Stromal cell of bone marrow (primary cell): Measurements from ENCODE around the gene PCNX3.

Source experiments
- DNase-seq: peaks from one replicate; pipeline ENCODE4 v3.0.0-alpha.2; 2012; ENCODE audit warnings: low read depth

Gene PCNX3

DNA sequence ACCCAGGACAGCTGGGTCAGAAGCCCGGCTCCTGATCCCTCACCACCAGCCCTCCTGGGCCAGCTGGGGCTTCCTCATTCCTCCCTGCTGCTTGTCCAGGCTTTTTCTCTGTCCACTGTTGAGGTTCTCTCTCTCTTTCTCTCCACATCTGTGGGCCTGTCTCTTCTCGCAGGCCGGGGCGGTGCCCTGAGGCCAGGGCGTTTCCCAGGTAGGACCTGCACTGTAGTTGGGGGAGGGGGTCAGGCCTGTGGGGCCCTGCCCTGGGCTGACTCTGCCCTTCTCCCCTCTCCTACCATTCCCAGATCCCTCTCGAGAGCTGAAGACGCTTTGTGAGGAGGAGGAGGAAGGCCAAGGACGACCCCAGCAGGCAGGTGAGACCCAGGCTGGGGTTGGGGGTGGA is 34.8 kb upstream of the PCNX3 start:
- no peak for DNase-seq

DNA sequence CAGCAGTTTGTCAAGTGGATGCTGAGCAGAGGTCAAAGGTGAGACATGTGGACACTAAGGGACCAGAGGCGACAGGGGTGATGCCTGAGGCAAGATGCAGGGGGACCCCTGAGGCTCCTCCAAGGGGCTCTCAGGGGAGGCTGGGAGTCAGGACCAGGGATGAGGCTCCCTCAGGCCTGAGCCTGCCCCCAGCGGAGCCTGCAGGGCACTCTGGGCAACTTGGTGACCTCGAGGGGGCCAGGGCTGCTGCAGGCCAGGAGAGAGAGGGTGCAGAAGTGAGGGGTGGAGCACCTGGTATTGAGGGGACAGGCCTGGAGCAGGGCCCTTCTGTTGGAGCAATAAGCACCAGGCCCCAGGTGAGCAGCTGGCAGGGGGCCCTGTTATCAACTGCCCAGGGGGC is 33.6 kb upstream of the PCNX3 start:
- no peak for DNase-seq

DNA sequence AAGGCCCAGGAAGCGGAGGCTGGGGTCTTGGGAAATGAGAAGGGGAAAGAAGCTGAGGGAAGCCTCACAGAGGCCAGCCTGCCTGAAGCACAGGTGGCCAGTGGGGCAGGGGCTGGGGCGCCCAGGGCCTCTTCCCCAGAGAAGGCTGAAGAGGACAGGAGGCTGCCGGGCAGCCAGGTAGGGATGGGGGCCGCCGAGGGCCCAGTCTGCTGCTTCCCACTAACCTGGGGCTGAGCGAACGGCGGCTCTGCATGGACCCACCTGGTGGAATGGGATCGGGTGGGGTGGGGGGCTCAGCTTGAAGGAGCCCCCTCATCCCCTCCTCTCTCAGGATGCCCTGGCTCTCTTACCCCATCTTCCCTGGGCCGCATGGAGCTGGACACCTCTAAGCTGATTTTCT is 32.0 kb upstream of the PCNX3 start:
- no peak for DNase-seq

DNA sequence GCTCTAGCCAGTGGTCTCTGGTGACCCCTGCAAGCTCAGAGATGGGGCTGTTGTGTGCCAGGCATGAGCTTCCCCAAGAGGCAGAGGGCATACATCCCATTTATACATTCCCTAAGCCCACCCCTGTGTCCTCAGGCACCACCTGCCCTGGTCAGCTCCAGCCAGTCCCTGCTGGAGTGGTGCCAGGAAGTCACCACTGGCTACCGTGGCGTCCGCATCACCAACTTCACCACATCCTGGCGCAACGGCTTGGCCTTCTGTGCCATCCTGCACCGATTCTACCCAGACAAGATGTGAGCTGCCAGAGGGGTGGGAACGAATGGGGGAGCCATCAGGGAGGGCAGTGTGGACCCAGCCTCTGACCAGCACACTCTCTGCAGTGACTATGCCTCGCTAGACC is 31.5 kb upstream of the PCNX3 start:
- no peak for DNase-seq

- no peak for DNase-seq
Measured at GRCh38 chr11:65584723-65585171, 30.8 kb upstream of the PCNX3 start.

GRCh38 chr11:65585396-65586246 is 30.0 kb upstream of the PCNX3 start:
- DNase-seq = no peak

- DNase-seq = no peak
Measured at GRCh38 chr11:65586247-65586630, 29.3 kb upstream of the PCNX3 start.

- DNase-seq = no peak
Measured at GRCh38 chr11:65586676-65587075, 28.9 kb upstream of the PCNX3 start.

DNA sequence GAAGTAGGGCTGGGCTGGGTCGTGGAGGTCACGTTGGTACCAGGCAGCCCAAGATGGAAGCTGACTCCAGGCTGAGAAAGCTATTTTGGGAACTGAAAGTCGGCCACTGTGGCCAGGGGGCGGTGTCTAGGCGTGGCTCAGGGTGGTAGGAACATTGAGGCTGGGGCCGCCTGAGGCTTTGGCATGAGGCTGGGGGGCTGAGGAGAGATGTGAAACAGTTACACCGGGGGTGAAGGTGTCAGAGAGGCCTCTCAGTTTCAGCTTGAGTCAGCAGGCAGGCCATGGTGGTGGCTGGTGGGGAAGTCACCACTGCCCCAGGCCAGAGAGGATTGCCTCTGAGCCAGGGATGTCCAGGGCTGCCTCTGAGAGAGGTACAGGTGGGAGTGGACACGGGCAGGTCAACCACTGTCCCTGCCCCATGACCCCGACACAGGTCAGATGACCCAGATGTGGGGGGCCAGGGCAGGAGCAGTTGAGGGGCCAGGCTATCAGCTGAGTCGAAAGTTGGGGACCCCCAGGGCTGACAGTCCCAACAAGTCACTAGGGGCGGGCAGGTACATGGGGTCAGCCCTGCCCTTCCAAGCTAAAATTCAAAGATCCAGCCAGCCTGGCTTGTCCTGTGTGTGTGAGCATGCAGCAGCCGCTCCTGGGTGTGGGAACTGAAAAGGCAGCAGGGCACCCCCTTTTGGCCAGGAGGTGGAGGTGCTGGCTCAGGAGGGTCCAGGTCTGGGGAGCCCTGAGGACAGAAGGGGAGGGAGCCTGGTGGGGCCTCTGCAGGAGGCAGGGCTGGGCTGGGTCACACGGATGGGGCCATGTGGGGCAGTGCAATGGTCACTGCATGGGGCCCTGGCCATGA is 27.1 kb upstream of the PCNX3 start:
- DNase-seq = no peak

GRCh38 chr11:65589444-65590239 is 25.9 kb upstream of the PCNX3 start:
- DNase-seq = no peak

- DNase-seq = no peak
Measured at GRCh38 chr11:65590240-65590738, 25.3 kb upstream of the PCNX3 start.

DNA sequence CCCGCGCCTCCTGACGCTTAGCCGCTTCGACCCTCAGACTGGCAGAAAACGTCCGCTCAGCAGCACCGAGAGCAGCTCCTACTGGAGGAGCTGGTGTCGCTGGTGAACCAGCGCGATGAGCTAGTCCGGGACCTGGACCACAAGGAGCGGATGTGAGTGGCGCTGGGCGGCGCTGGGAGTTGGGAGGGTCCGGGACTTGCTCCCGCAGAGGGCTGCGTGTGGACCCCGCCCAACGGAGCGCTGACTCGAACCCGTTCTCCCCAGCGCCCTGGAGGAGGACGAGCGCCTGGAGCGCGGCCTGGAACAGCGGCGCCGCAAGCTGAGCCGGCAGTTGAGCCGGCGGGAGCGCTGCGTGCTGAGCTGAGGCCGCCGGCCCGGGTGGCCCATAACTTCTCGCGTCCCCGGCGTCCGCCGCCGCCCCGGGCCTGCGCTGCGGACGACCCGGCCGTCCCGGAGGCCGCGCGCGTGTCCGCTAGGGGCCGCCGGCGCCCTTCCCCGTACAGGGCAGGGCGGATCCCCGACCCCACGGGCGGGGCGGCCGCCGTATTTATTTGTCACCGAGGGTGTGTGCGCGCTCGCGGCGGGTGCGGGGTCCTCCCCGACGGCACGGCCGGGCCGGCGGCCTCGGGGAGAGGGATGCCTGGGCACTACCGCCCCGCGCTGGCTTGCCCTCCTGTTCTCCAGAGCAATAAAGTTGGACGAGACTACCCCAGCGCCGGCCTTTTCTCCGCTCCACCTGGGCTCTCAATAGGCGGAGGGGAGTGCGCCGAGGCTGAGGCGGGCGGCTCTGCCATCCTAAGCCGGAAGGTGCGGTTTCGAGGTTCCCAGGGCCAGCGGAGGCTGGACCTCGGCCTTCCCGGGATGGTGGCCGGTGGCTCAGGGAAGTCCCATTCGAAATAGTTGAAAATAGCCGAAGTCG is 23.4 kb upstream of the PCNX3 start:
- no peak for DNase-seq

- DNase-seq = no peak
Measured at GRCh38 chr11:65592858-65593517, 22.6 kb upstream of the PCNX3 start.

DNA sequence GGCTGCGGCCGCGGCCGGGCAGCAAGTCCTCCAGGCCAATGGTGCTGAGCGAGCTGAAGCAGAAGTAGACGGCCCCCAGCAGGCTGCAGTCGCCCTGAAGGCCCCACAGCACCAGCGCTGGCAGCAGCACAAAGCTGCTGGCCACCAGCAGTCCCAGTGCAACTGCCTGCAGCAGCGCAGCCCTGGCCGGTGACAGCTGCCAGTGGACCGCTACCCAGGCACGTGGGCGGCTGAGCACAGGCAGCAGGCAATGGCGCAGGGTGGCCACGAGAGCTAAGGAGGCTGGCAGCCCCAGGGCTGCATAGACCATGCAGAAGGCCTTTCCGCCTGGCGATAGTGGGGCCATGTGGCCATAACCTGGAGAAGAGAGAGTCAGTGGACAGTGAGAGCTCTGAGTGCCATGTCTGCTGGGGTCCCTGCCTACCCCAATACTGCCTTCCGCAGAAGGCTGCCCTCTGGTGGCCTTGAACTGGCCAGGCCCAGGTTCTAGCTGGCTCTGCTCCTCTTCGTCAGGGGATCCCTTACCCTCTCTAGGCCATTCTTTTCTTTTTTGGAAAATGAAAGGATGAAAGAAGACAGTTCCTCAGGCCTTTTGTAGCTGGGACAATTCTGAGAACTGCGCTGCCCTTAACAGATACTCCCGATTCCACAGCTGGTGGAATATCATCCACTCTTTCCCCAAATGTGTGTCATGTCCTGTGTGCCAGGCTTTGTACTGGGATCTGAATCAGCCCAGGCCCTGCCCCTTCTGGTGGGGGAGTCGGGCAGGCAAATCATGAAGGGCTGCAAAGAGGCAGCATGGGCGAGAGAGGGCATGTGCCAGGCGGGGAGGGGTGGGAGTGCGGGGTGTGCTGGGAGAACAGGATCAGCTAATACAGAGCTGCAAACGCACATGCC is 21.8 kb upstream of the PCNX3 start:
- DNase-seq = no peak

DNA sequence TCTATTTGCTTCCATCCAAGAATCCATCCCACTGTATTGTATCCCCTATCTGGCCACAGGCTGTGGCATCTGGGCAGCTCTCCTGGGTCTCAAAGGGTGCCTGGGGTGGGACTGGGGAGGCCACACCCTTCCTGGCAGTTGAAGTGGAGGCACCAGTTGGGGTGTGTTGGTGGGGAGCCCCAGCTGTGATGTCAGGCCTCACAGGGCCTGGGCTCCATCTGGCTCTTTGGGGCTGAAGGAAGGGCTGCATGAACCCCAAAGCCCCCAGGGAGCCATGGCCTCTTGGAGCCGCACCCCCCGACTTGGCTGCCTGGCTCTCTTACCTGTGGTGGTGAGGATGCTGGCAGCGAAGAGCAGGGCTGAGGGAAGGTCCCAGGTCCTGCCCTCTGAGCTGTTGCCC is 20.4 kb upstream of the PCNX3 start:
- no peak for DNase-seq

DNA sequence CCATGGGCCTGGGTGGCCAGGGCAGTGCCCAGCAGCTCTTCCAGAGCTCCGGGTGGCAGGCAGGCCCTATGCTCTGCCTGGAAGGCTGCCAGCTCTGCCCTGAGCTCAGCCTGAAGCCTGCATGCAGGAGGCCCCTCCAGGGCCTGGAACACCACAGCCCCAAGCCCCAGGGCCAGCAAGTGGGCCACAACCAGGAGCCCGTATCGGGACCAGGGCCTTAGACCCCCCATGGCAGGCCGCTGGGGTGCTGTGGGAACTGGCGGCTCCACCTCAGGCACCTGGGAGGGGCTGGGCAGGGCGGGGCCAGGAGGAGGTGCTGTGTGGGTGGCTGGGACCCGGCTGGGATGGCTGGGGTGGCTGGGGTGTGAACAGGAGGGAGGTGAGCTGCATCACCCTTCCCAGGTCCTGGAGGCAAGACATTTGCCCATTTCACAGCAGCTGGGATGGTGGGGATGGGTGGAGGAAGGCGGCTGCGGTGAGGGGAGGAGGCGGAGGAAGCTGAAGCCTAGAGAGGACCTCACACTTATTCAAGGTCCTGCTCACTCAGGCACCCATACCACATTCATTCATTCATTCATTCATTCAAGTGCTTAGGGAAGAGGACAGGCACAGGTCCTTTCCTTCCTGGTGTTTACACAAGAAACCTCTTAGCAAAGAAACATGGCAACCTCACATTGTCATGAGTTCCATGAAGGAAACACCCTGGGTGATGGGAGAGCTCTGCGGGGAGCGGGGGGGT is 19.9 kb upstream of the PCNX3 start, which contains the start of gene KCNK7:
TSS of gene KCNK7 (minus strand) at position 258 of the 739 bp plus-strand sequence. CDS start at position 230, 28 bp downstream.
- no peak for DNase-seq

GRCh38 chr11:65596520-65596919 is 19.1 kb upstream of the PCNX3 start:
- no peak for DNase-seq

DNA sequence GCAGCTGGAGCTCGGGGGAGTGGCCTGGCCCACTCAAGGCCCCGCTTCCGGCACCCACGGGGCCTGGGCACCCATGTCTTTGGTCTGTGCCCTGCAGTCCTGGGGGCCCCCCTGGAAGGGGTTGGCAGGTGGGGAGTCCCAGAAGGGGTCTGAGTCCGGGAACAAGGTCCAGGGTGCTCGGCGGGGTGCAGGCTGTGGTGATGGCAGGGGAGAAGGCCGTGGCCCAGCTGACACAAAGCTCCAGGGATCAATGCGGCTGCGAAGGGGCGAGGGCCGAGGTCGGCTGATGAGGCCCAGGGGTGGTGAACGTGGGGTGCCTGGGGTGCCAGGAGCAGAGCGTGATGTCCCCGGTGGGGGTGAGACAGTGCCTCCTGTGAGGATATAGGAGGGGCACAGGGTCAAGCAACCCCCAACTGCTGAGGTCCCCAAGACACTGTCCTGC is 17.3 kb upstream of the PCNX3 start:
- no peak for DNase-seq
